ENCODE measurements around the gene TRIM15. TPM values are rescaled to one million over a fixed set of nuclear protein-coding genes. Genes with fewer than 3 reads are reported as not detected.
A peak's percentile ranks its signal among the peaks of the same experiment; 100 is the strongest.

The TRIM15 gene
- total and polyA plus RNA-seq, 9 of the 15 experiments (the other 6 are each of a cell fraction or from before 2014, with no cell fraction given): 0.06 to 2.6 (median 0.83) TPM

- TF ChIP-seq REST (IDR thresholded peaks at IDR 0.05; ENCODE audit: borderline replicate concordance): peak; percentile 73
- no peak for TF ChIP-seq REST (CRISPR knock-in tag; IDR thresholded peaks at IDR 0.05; ENCODE audit: low read depth)
- TF ChIP-seq DEAF1 (CRISPR knock-in tag; IDR thresholded peaks at IDR 0.05): peak; percentile 80
- TF ChIP-seq CHAMP1 (IDR thresholded peaks at IDR 0.05): no peak
- TF ChIP-seq SRSF9 (IDR thresholded peaks at IDR 0.05; ENCODE audit: borderline replicate concordance, low read depth, low read length): no peak
- no peak for TF ChIP-seq RNF2 (IDR thresholded peaks at IDR 0.05)
- TF ChIP-seq CTBP1 (IDR thresholded peaks at IDR 0.05; ENCODE audit: borderline replicate concordance): no peak
- no peak for TF ChIP-seq ETV5 (CRISPR knock-in tag; IDR thresholded peaks at IDR 0.05; ENCODE audit: low read depth)
- TF ChIP-seq MTF1 (CRISPR knock-in tag; IDR thresholded peaks at IDR 0.05; ENCODE audit: borderline replicate concordance): no peak
- peak; percentile 57 for TF ChIP-seq TFE3 (CRISPR knock-in tag; IDR thresholded peaks at IDR 0.05)
- no peak for TF ChIP-seq PHB2 (IDR thresholded peaks at IDR 0.05; ENCODE audit: low read depth)
- TF ChIP-seq ZNF717 (CRISPR knock-in tag; IDR thresholded peaks at IDR 0.05): no peak
Measured at GRCh38 chr6:30169658-30170614, 6.6 kb downstream of the TRIM15 start (continued).

Measured in K562 (cell line).